Right lobe of liver (tissue), 6 donors: Measurements from ENCODE around the gene IGSF9. TPM values are rescaled to one million over a fixed set of nuclear protein-coding genes. Genes with fewer than 3 reads are reported as not detected.

Experiments used
- ATAC-seq, 4 donors: fragments of 200-7000 bp; cut with Tn5 transposase; one replicate each; pipeline ENCODE4 v1.9.1; 2020; ENCODE audit warnings: mild to moderate bottlenecking in 4 of 4, moderate library complexity in 4 of 4
- DNase-seq, 3 donors: peaks; one replicate each; pipeline ENCODE4 v3.0.0-alpha.2; 2020
- H3K27ac ChIP-seq, 3 donors: fragments of 200-600 bp; one replicate each; pipeline ENCODE4 v1.8.0; 2022
- H3K27me3 ChIP-seq, 2 donors: fragments of 200-600 bp; one replicate each; pipeline ENCODE4 v1.8.0; 2022
- H3K36me3 ChIP-seq, 4 donors: fragments of 200-600 bp; sonication (generic) in 1 of 4; one replicate each; pipeline versions ENCODE4 v1.5.1 to v1.8.0; 2017 to 2022; ENCODE audit warnings: control low read depth in 1 of 4
- H3K4me1 ChIP-seq, 4 donors: fragments of 200-600 bp; sonication (generic) in 1 of 4; one replicate each; pipeline versions ENCODE4 v1.5.1 to v1.8.0; 2017 to 2022; ENCODE audit warnings: control low read depth in 1 of 4
- H3K4me3 ChIP-seq, 3 donors: fragments of 200-600 bp; one replicate each; pipeline ENCODE4 v1.8.0; 2022
- H3K9me3 ChIP-seq, 4 donors: fragments of 200-600 bp; sonication (generic) in 1 of 4; one replicate each; pipeline versions ENCODE4 v1.5.1 to v1.8.0; 2017 to 2022; ENCODE audit warnings: control low read depth in 1 of 4
- CTCF ChIP-seq, 4 donors: fragments of 200-600 bp in 3 of 4; fragments of 450-650 bp in 1 of 4; IDR thresholded peaks; one replicate each; pipeline versions ENCODE4 v1.5.1 to v1.8.0; 2016 to 2022; ENCODE audit warnings: antibody characterized with exemption in 4 of 4, mild to moderate bottlenecking in 2 of 4
- POLR2A ChIP-seq: fragments of 450-650 bp; IDR thresholded peaks from one replicate; pipeline ENCODE4 v1.6.1; 2017; ENCODE audit warnings: antibody characterized with exemption, mild to moderate bottlenecking
- WGBS: methylation state at CpG from one replicate; pipeline ENCODE4 v1.1.6; 2018; ENCODE audit warnings: low coverage, low lambda C conversion rate; ENCODE audit not compliant: insufficient coverage; ENCODE audit errors: missing lambda C conversion rate; 5-methylcytosine and 5-hydroxymethylcytosine counted together
- intact Hi-C, 2 donors: fragments of 100-400 bp; cut with DNase I; formaldehyde crosslinking; loops; one replicate each; pipeline versions ENCODE4 v1.11.2 to v1.14.1; 2022
- total RNA-seq, 6 experiments: library from RNA; depleted of rRNA in 2 of 6; stranded (reverse); fragments of >200 nt in 2 of 6; fragmentation: NEBNext Ultra II Directional in 3 of 6; extraction: Animal tissue kit (Norgen Biotek cat#: 25700) in 3 of 6; gene quantifications; one replicate each; pipeline versions ENCODE4 v1.1.0 to v1.2.4, GENCODE V29; 2016 to 2023
- donor health status: DM: no; HTN: yes; CAD: no.
- donor health status: DM: no; HTN: no; CAD: no.
- donor health status: DM: no; HTN: no; CAD: no.
- donor health status: DM: no; HTN: yes; CAD: no.
- donor health status: DM: no; HTN: yes; CAD: no.

The IGSF9 gene
- total RNA-seq, 6 experiments from 2014 or later = 2.2 to 53.7 (median 16.6) TPM

GRCh38 chr1:159953536-159954515, 8.4 kb upstream of the IGSF9 start, which contains the start of gene SLAMF9:
Gene SLAMF9, minus strand, starts transcription at chr1:159954237. Its CDS starts 100 bp downstream, at chr1:159954137.
- Histone ChIP-seq H3K9me3 (no peaks in the 10 kb centered on the region), H3K4me1 (no peaks in the 10 kb centered on the region), H3K27me3 (no peaks in the 10 kb centered on the region), H3K27ac (no peak within 1 kb of the TSS), H3K36me3 (no peaks in the 10 kb centered on the region), H3K4me3 (no peak within 1 kb of the TSS)
- intact Hi-C loops = no loop called here
- DNase-seq (no peak), ATAC-seq (peak in 3 of 4 donors; percentile 25 to 51 (median 44))
- no peak for TF ChIP-seq POLR2A
- TF ChIP-seq CTCF (IDR thresholded peaks at IDR 0.05) = no peak
- WGBS = 60% methylated on average over 7 of the region's 11 CpGs

- WGBS = 63% methylated on average over 3 of the region's 5 CpGs
- DNase-seq (no peak), ATAC-seq (no peak)
- H3K4me3 ChIP-seq = no peak overlapping the region
- H3K4me1 ChIP-seq = no peaks in the 10 kb centered on the region
- intact Hi-C loops = no loop called here
- H3K9me3 ChIP-seq = no peaks in the 10 kb centered on the region
- H3K27ac ChIP-seq = no peak overlapping the region
- TF ChIP-seq POLR2A = no peak
- TF ChIP-seq CTCF (IDR thresholded peaks at IDR 0.05) = no peak
- no peaks in the 10 kb centered on the region for H3K36me3 ChIP-seq
- no peaks in the 10 kb centered on the region for H3K27me3 ChIP-seq
Observed at GRCh38 chr1:159952932-159953331, 7.5 kb upstream of the IGSF9 start.

GRCh38 chr1:159951551-159951950, 6.1 kb upstream of the IGSF9 start:
- no peak for DNase-seq
- H3K27me3 ChIP-seq = no peaks in the 10 kb centered on the region
- 50% methylated on average over 1 of the region's 1 CpG for WGBS
- no peak overlapping the region for H3K27ac ChIP-seq
- H3K9me3 ChIP-seq = no peaks in the 10 kb centered on the region
- no peak overlapping the region for H3K4me3 ChIP-seq
- H3K4me1 ChIP-seq = no peaks in the 10 kb centered on the region
- no peaks in the 10 kb centered on the region for H3K36me3 ChIP-seq
- no peak for ATAC-seq
- intact Hi-C loops = no loop called here
- TF ChIP-seq POLR2A = no peak
- no peak for TF ChIP-seq CTCF (IDR thresholded peaks at IDR 0.05)

GRCh38 chr1:159951016-159951415, 5.6 kb upstream of the IGSF9 start:
- no peak for TF ChIP-seq CTCF (IDR thresholded peaks at IDR 0.05)
- TF ChIP-seq POLR2A = no peak
- Histone ChIP-seq H3K36me3 (no peaks in the 10 kb centered on the region), H3K4me3 (no peak overlapping the region), H3K9me3 (no peaks in the 10 kb centered on the region), H3K27ac (no peak overlapping the region), H3K4me1 (peaks cover 0 to 5% (median 0%) of the 10 kb centered on the region in 4 donors), H3K27me3 (no peaks in the 10 kb centered on the region)
- no peak for ATAC-seq
- no peak for DNase-seq
- WGBS = 81% methylated on average over 2 of the region's 2 CpGs
- intact Hi-C loops = no loop called here
